Measurements from ENCODE around the gene DUSP5.

The DUSP5 gene

DNA sequence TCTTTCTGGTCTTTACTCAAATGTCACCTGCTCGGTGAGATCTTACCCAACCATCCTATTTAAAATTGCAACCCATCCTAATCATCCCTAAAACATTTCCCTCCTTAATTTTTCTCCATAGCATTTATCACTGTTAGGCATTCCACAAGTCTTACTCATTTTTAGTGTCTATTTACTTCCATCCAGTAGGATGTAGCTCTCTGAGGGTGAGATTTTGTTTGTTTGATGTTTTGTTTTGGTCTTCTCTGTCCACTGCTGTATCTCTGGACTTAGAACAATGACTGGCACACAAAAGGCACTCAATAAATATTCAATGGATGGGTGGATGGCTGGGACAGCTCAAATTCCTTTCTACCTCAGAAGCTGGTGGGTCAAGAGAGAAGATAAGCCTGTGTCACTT, 15.8 kb upstream of the DUSP5 start:
- DNase-seq (ENCODE audit: low read depth), result no peak

DNA sequence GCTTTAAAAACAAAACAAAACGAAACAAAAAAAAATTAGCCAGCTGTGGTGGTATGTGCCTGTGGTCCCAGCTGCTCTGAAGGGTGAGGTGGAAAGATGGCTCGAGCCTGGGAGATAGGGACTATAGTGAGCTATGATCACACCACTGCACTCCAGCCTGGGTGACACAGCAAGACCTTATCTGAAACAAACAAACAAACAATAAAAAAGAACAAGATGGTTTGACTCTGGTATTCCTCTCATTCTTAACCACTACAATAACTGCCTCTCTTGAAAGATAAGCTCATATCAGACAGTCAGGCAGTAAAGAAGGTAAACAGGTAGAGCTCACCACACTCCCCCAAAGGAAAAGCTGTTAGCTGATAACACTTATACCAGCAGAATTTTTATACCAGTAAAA, 14.1 kb upstream of the DUSP5 start:
- no peak for DNase-seq (ENCODE audit: low read depth)

DNA sequence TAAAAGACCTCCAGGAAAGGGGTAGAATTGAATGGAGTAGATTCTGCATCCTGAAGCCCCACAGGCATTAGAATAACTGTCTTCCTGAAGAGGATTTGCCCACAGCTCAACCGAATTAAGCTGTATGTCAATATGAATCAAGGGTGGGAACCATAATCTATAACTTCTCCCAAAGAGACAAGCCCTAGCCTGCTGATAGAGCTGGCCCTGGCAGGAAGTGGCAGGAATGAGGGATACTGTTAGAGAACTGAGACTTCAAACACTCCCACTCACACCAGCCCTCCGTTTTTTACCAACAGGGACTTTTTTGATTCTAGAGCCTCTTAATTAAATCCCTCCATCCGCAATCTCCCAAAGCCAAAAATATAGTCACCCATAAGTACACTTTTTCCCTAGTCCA, 12.2 kb upstream of the DUSP5 start:
- no peak for DNase-seq (ENCODE audit: low read depth)

- DNase-seq (ENCODE audit: low read depth), result no peak
Observed at GRCh38 chr10:110486680-110487410, 10.9 kb upstream of the DUSP5 start.

GRCh38 chr10:110487411-110488331, 10.0 kb upstream of the DUSP5 start:
- no peak for DNase-seq (ENCODE audit: low read depth)

- no peak for DNase-seq (ENCODE audit: low read depth)
Observed at GRCh38 chr10:110488332-110488681, 9.4 kb upstream of the DUSP5 start.

DNA sequence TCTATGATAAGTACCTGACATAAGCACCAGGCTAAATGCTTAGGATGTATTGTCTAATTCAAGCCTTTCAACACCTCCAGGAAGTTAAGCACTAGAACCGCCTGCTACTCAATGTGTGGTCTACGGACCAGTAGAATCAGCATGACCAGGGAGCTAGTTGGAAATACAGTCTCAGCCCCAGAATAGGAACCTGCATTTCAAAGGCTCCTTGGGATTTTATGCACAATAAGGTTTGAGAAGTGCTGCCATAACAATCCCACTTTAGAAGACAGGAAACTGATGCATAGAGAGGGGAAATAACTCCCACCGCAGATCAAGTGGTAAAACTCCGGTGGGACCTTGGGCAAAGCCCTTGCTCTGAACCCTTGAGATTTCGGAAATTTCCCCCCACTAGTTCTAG, 8.8 kb upstream of the DUSP5 start:
- no peak for DNase-seq (ENCODE audit: low read depth)

DNA sequence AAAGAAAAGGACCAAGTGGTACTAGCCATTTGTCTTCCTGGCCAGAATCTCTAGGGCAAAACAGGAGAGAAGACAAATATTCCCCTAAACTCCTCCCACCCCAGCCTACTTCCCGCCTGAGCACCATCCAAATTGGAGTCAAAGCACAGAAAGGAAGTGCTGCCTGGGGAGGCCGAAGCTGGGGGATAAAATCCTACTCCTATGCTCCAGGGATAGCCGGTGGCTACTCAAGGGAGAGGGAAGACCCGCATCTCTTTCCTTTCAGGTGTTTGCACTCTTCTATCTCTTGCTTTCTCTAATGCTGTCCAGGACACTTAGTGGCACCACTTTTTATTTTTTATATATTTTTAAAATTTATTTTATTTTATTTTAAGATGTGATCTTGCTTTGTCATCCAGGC, 7.1 kb upstream of the DUSP5 start:
- no peak for DNase-seq (ENCODE audit: low read depth)

- DNase-seq (ENCODE audit: low read depth), result no peak
Observed at GRCh38 chr10:110491346-110491745, 6.4 kb upstream of the DUSP5 start.

GRCh38 chr10:110492069-110492822, 5.5 kb upstream of the DUSP5 start:
- no peak for DNase-seq (ENCODE audit: low read depth)

GRCh38 chr10:110493832-110494426, 3.8 kb upstream of the DUSP5 start:
- DNase-seq (ENCODE audit: low read depth), result no peak

- DNase-seq (ENCODE audit: low read depth), result no peak
Observed at GRCh38 chr10:110494532-110494931, 3.2 kb upstream of the DUSP5 start.

GRCh38 chr10:110495731-110496552, 1.8 kb upstream of the DUSP5 start:
- peak; percentile 30 for DNase-seq (ENCODE audit: low read depth)

- DNase-seq (ENCODE audit: low read depth), result no peak
Observed at GRCh38 chr10:110496553-110497437, 912 bp upstream of the DUSP5 start.

- DNase-seq (ENCODE audit: low read depth), result peak; percentile 48
Observed at GRCh38 chr10:110498087-110498981, 627 bp downstream of the DUSP5 start.

GRCh38 chr10:110498982-110499795, 1.5 kb downstream of the DUSP5 start:
- no peak for DNase-seq (ENCODE audit: low read depth)

DNA sequence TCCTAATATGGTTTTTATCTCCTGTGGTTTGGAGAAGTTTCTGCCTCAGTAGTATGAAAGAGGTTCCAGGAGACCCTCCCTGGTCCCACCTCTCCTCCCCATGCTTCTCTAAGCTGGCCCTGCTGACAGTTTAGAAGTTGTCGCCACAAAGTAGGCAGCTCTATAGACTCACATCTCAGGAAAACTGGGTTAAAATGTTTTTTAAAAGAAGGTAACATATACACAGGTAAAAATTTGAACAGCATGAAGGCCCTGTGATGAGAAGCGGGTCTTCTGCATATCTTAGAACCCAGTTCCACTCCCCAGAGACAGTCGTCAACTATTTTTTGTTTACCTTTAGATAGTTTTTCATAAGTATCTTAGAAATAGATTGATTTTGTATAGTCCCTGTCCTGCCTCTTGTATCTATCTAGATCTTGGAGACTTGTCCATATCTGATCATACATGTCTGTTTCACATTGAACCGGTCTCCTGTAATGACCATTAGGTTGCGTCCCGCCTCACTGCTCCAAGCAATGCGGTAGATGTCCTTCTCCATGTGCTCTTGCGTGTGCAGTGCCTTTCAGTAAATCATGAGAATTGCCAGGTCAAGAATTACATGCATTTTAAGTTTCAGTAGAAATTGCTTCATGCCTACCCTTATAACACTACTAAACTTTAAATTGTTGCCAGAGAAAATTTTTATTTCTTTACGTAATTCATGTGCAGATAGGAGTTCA, 2.2 kb downstream of the DUSP5 start:
- no peak for DNase-seq (ENCODE audit: low read depth)

GRCh38 chr10:110500515-110500905, 2.8 kb downstream of the DUSP5 start:
- DNase-seq (ENCODE audit: low read depth), result no peak
